Right lobe of liver (tissue), 4 donors: Measurements from ENCODE around the gene PEAK1.

Experiments used
- POLR2A ChIP-seq: fragments of 450-650 bp; IDR thresholded peaks from one replicate; pipeline ENCODE4 v1.6.1; 2017; ENCODE audit warnings: antibody characterized with exemption, mild to moderate bottlenecking
- TF ChIP-seq, protein P1 (sequence below), 4 donors: fragments of 200-600 bp in 3 of 4; fragments of 450-650 bp in 1 of 4; IDR thresholded peaks; one replicate each; pipeline versions ENCODE4 v1.5.1 to v1.8.0; 2016 to 2022; ENCODE audit warnings: antibody characterized with exemption in 4 of 4, mild to moderate bottlenecking in 2 of 4
- donor health status: DM: no; HTN: no; CAD: no.
- donor health status: DM: no; HTN: no; CAD: no.
- donor health status: DM: no; HTN: yes; CAD: no.

DNA sequence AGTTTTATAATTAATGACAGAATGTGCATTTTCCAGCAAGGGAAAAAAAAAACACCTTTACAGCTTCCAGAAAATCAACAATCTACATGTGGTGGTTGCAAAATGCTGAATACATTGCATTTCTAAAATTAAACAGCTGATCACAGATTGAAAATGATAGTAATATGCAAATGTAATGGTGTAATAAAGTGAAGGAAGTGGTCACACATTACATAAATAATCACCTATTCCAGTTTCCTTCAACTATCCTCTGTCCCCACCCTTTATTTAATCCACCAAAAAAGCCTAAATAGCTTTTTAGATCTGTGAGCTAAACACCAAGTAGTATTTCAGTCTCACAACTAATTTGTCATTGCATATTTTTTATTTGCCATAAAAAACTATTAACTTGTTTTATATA, 110.5 kb downstream of the PEAK1 start:
- TF ChIP-seq, protein P1, sequence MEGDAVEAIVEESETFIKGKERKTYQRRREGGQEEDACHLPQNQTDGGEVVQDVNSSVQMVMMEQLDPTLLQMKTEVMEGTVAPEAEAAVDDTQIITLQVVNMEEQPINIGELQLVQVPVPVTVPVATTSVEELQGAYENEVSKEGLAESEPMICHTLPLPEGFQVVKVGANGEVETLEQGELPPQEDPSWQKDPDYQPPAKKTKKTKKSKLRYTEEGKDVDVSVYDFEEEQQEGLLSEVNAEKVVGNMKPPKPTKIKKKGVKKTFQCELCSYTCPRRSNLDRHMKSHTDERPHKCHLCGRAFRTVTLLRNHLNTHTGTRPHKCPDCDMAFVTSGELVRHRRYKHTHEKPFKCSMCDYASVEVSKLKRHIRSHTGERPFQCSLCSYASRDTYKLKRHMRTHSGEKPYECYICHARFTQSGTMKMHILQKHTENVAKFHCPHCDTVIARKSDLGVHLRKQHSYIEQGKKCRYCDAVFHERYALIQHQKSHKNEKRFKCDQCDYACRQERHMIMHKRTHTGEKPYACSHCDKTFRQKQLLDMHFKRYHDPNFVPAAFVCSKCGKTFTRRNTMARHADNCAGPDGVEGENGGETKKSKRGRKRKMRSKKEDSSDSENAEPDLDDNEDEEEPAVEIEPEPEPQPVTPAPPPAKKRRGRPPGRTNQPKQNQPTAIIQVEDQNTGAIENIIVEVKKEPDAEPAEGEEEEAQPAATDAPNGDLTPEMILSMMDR (IDR thresholded peaks at IDR 0.05): no peak
- TF ChIP-seq POLR2A: no peak
